Panc1 (cell line): ENCODE data around the gene ZNF593OS. TPM values are rescaled to one million over a fixed set of nuclear protein-coding genes. Genes with fewer than 3 reads are reported as not detected.
A peak's percentile ranks its signal among the peaks of the same experiment; 100 is the strongest.

Source experiments
- ATAC-seq: fragments of 200-7000 bp; cut with Tn5 transposase; 2 replicates; pipeline ENCODE4 v1.9.1; 2020; ENCODE audit warnings: mild to moderate bottlenecking, moderate library complexity
- BruUV-seq: library from RNA; stranded (reverse); fragments of 400-500 nt; replicated peaks from 2 replicates; lab custom pipeline; 2021; lab: Mats Ljungman, UMichigan
- CTCF ChIA-PET: fragments of 300-600 bp; sonication (Branson Sonifier 250); formaldehyde crosslinking; loops from one replicate; lab custom pipeline; 2022; ENCODE audit warnings: antibody characterized with exemption; lab: Charles Lee
- POLR2A ChIA-PET: fragments of 300-600 bp; sonication (Branson Sonifier 250); formaldehyde crosslinking; loops from one replicate; lab custom pipeline; 2022; ENCODE audit warnings: antibody characterized with exemption; lab: Charles Lee
- DNase-seq: peaks from one replicate; pipeline ENCODE4 v3.0.0-alpha.2; 2010; ENCODE audit warnings: low read depth, low spot score
- H3K27ac ChIP-seq: 2 replicates; pipeline ENCODE4 v1.5.1; 2011; ENCODE audit warnings: mild to moderate bottlenecking, low read length, inconsistent platforms
- H3K27me3 ChIP-seq: fragments of 200-500 bp; sonication (Bioruptor generic); 2 replicates; pipeline ENCODE4 v1.6.0; 2014; ENCODE audit warnings: low read length, inconsistent platforms; ENCODE audit not compliant: control insufficient read depth, insufficient read depth
- H3K36me3 ChIP-seq: fragments of 200-500 bp; sonication (Bioruptor generic); 2 replicates; pipeline ENCODE4 v1.5.1; 2014; ENCODE audit warnings: inconsistent platforms, mild to moderate bottlenecking, low read length, moderate library complexity; ENCODE audit not compliant: control insufficient read depth, insufficient read depth
- H3K4me1 ChIP-seq: 2 replicates; pipeline ENCODE4 v1.5.1; 2011; ENCODE audit warnings: inconsistent platforms, mild to moderate bottlenecking, low read length, moderate library complexity; ENCODE audit not compliant: control insufficient read depth, insufficient read depth
- H3K4me3 ChIP-seq, 2 experiments: 2 replicates each; pipeline ENCODE4 v1.5.1; 2011 to 2012; ENCODE audit warnings: low read depth in 2 of 2, low read length in 2 of 2, mild to moderate bottlenecking in 2 of 2, inconsistent platforms in 1 of 2, moderate library complexity in 1 of 2
- H3K9me3 ChIP-seq: fragments of 200-500 bp; sonication (Bioruptor generic); 2 replicates; pipeline ENCODE4 v1.5.1; 2014; ENCODE audit warnings: low read depth, mild to moderate bottlenecking, inconsistent platforms, low read length, moderate library complexity; ENCODE audit not compliant: control insufficient read depth, insufficient read depth
- POLR2AphosphoS5 ChIP-seq: IDR thresholded peaks from 2 replicates; pipeline ENCODE4 v1.6.1; 2012; ENCODE audit warnings: mild to moderate bottlenecking, low read depth, low read length, moderate library complexity
- SIN3A ChIP-seq: IDR thresholded peaks from 2 replicates; pipeline ENCODE4 v1.6.1; 2012; ENCODE audit warnings: low read depth, mild to moderate bottlenecking, low read length, moderate library complexity, borderline replicate concordance; ENCODE audit not compliant: insufficient read depth
- TCF7L2 ChIP-seq: IDR thresholded peaks from 2 replicates; pipeline ENCODE4 v1.6.1; 2011; ENCODE audit warnings: mild to moderate bottlenecking, low read depth, low read length, inconsistent platforms
- in situ Hi-C: cut with HindIII; loops from 2 replicates; pipeline ENCODE4 v1.10.0; 2016; ENCODE audit warnings: low sequenced_read_pairs, low pct_unique_long_range_greater_than_20kb
- intact Hi-C: fragments of 100-400 bp; cut with micrococcal nuclease; formaldehyde crosslinking; loops from one replicate; pipeline ENCODE4 v1.10.0; 2022; ENCODE audit not compliant: unreplicated experiment
- total RNA-seq: library from RNA; stranded (reverse); gene quantifications from one replicate; pipeline ENCODE4 v1.2.1, GENCODE V29; 2021; ENCODE audit not compliant: unreplicated experiment
- TF ChIP-seq, protein P1 (sequence below): fragments of 450-650 bp; IDR thresholded peaks from 2 replicates; pipeline ENCODE4 v1.5.1; 2017; ENCODE audit warnings: mild to moderate bottlenecking
- TF ChIP-seq, protein P2 (sequence below), 2 experiments: IDR thresholded peaks; 2 replicates each; pipeline ENCODE4 v1.6.1; 2011 to 2012; ENCODE audit warnings: low read depth in 2 of 2, control low read depth in 1 of 2, low read length in 1 of 2, mild to moderate bottlenecking in 1 of 2, moderate library complexity in 1 of 2; ENCODE audit not compliant: insufficient read depth in 1 of 2

The ZNF593OS gene
- total RNA-seq, 1 experiment from 2014 or later: not detected

DNA sequence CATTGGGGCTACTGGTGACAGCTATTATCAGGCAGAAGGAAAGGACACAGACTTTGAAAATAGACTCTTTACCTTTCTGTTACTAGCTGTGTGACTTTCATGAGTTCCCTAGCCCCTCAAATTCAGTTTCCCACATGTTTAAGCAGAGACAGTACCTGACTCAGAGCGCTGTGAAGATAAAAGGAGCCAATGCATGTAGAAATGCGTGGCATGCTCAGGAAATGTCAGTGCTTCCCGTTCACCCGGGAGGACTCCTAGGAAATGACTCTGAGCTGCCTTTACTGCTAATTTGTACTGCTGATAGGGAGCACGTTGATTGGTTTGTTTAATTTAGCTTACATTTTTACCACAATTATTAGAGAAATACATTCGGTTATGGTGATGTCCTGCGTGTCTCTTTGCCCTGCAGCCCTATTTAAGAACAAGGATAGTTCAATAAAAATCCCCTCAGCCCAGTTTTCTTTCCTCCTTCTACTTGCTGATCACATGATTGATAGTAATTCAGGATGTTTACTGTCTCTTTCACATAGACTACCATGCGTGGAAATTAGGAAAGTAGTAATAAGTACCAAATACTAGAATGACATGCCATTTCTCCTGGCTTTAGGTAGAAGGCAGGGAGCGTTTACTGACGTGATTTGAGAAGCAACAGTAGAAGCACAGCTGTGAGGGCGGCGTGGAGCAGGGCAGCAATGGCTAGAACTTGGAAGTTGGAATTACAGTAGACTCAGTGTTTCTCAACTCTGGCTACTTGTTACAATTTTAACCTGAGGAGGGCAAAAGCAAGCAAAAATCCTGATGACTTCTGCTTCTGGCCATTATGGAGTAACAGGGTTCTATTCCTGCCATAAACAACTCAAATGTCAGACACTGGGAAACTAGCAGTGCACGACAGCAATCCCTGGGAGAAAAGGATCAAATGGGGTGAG, 44.1 kb downstream of the ZNF593OS start:
- Histone ChIP-seq H3K36me3 (no peaks in the 10 kb centered on the region), H3K27me3 (no peaks in the 10 kb centered on the region), H3K27ac (peak overlapping the region; percentile 80), H3K9me3 (no peaks in the 10 kb centered on the region), H3K4me1 (peaks cover 22% of the 10 kb centered on the region), H3K4me3 (no peak overlapping the region)
- ATAC-seq: no peak
- in situ Hi-C loops: no loop called here
- BruUV-seq: no TSS peak
- intact Hi-C loops: no loop called here
- ChIA-PET POLR2A (no interaction called here), CTCF (interaction anchor here (1.3 kb wide), 1 partner anchor 17 kb away, joined by 8 read pairs; no protein-coding TSS in a partner anchor)
- no peak for DNase-seq
- TF ChIP-seq, protein P1, sequence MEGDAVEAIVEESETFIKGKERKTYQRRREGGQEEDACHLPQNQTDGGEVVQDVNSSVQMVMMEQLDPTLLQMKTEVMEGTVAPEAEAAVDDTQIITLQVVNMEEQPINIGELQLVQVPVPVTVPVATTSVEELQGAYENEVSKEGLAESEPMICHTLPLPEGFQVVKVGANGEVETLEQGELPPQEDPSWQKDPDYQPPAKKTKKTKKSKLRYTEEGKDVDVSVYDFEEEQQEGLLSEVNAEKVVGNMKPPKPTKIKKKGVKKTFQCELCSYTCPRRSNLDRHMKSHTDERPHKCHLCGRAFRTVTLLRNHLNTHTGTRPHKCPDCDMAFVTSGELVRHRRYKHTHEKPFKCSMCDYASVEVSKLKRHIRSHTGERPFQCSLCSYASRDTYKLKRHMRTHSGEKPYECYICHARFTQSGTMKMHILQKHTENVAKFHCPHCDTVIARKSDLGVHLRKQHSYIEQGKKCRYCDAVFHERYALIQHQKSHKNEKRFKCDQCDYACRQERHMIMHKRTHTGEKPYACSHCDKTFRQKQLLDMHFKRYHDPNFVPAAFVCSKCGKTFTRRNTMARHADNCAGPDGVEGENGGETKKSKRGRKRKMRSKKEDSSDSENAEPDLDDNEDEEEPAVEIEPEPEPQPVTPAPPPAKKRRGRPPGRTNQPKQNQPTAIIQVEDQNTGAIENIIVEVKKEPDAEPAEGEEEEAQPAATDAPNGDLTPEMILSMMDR: no peak
- TF ChIP-seq TCF7L2 (no peak), POLR2AphosphoS5 (no peak), SIN3A (no peak)
- TF ChIP-seq, protein P2, sequence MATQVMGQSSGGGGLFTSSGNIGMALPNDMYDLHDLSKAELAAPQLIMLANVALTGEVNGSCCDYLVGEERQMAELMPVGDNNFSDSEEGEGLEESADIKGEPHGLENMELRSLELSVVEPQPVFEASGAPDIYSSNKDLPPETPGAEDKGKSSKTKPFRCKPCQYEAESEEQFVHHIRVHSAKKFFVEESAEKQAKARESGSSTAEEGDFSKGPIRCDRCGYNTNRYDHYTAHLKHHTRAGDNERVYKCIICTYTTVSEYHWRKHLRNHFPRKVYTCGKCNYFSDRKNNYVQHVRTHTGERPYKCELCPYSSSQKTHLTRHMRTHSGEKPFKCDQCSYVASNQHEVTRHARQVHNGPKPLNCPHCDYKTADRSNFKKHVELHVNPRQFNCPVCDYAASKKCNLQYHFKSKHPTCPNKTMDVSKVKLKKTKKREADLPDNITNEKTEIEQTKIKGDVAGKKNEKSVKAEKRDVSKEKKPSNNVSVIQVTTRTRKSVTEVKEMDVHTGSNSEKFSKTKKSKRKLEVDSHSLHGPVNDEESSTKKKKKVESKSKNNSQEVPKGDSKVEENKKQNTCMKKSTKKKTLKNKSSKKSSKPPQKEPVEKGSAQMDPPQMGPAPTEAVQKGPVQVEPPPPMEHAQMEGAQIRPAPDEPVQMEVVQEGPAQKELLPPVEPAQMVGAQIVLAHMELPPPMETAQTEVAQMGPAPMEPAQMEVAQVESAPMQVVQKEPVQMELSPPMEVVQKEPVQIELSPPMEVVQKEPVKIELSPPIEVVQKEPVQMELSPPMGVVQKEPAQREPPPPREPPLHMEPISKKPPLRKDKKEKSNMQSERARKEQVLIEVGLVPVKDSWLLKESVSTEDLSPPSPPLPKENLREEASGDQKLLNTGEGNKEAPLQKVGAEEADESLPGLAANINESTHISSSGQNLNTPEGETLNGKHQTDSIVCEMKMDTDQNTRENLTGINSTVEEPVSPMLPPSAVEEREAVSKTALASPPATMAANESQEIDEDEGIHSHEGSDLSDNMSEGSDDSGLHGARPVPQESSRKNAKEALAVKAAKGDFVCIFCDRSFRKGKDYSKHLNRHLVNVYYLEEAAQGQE (IDR thresholded peaks at IDR 0.05; ENCODE audit: insufficient read depth in 1 of 2, low read depth in 2 of 2, low read length in 1 of 2): no peak

DNA sequence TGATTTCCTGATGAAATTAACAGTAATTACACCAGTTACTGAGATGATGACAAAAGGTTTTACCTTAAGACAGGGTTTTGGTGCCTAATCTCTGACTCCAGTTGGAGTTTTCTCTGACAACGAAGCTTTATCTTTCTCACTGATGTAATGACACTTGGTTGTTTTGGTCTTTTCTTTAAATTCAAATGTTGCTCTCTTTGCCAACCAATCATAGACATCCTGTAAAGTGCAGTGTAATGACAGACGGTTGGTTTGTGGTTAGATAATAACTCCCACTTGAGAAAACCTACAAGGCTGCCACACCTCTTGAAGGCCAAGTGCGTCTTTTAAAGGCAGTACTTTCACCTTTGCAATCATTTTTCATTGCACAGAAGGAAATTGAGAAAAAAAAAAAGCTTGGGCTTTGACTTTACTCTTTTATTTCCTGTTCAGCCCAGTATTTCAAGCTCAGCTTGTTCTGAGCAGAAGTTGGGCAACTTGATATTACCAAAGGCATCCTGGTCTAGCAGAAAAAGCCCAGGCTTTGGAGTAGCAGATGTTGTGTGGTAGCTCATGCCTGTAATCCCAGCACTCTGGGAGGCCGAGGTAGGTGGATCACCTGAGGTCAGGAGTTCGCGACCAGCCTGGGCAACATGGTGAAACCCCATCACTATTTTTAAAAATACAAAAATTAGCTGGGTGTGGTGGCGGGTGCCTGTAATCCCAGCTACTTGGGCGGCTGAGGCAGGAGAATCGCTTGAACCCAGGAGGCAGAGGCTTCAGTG, 45.1 kb downstream of the ZNF593OS start:
- no peak for DNase-seq
- no TSS peak for BruUV-seq

More for the DNA sequence above, 45.1 kb downstream of the ZNF593OS start:
- H3K4me1 ChIP-seq: peaks cover 31% of the 10 kb centered on the region
- peak; percentile 69 for ATAC-seq
- H3K27ac ChIP-seq: peak overlapping the region; percentile 80
- in situ Hi-C loops: no loop called here
- TF ChIP-seq, protein P2 (IDR thresholded peaks at IDR 0.05; ENCODE audit: insufficient read depth in 1 of 2, low read depth in 2 of 2, low read length in 1 of 2): no peak
- TF ChIP-seq, protein P1: no peak
- no peak for TF ChIP-seq TCF7L2
- no peak for TF ChIP-seq POLR2AphosphoS5
- TF ChIP-seq SIN3A: no peak
- H3K4me3 ChIP-seq: peak overlapping the region in 1 of 2 experiments; percentile 10; a peak in 1 of 4 replicates
- intact Hi-C loops: no loop called here
- CTCF ChIA-PET: interaction anchor here (0.6 to 1.3 kb wide), 2 partner anchors 18 to 231 kb away, joined by 3 to 8 read pairs; no protein-coding TSS in a partner anchor
- H3K36me3 ChIP-seq: no peaks in the 10 kb centered on the region
- H3K27me3 ChIP-seq: no peaks in the 10 kb centered on the region
- POLR2A ChIA-PET: interaction anchor here (0.6 to 0.7 kb wide), 2 partner anchors 81 to 124 kb away, joined by 3 to 5 read pairs; no protein-coding TSS in a partner anchor
- no peaks in the 10 kb centered on the region for H3K9me3 ChIP-seq
